Thoracic aorta (tissue), 2 donors: ENCODE measurements around the gene SS18L1. TPM values are rescaled to one million over a fixed set of nuclear protein-coding genes. Genes with fewer than 3 reads are reported as not detected.

Source experiments
- ATAC-seq: fragments of 150-250 bp; one replicate; pipeline ENCODE4 v1.8.0; 2017; ENCODE audit warnings: low read depth; ENCODE audit not compliant: insufficient number of reproducible peaks, low FRiP score
- DNase-seq: peaks from one replicate; pipeline ENCODE4 v3.0.0-alpha.2; 2020; ENCODE audit warnings: low spot score
- H3K27ac ChIP-seq, 2 donors: fragments of 200-600 bp; sonication (generic); 1 replicate in 1 of 2; 2 replicates in 1 of 2; pipeline ENCODE4 v1.5.1; 2016; ENCODE audit warnings: mild to moderate bottlenecking in 2 of 2, moderate library complexity in 2 of 2
- H3K27me3 ChIP-seq: fragments of 200-600 bp; sonication (generic); replicated peaks from 2 replicates; pipeline ENCODE4 v1.6.0; 2016; ENCODE audit warnings: mild to moderate bottlenecking; ENCODE audit not compliant: insufficient read depth
- H3K36me3 ChIP-seq: fragments of 200-600 bp; sonication (generic); one replicate; pipeline ENCODE4 v1.5.1; 2016
- H3K4me1 ChIP-seq, 2 donors: fragments of 200-600 bp; sonication (generic); 1 replicate in 1 of 2; 2 replicates in 1 of 2; pipeline versions ENCODE4 v1.5.1 to v1.6.0; 2016; ENCODE audit warnings: low read depth in 2 of 2, mild to moderate bottlenecking in 1 of 2; ENCODE audit not compliant: control insufficient read depth in 1 of 2
- H3K4me3 ChIP-seq: fragments of 200-600 bp; sonication (generic); 2 replicates; pipeline ENCODE4 v1.5.1; 2016; ENCODE audit warnings: mild to moderate bottlenecking
- H3K9me3 ChIP-seq: fragments of 200-600 bp; sonication (generic); 2 replicates; pipeline ENCODE4 v1.5.1; 2016
- CTCF ChIP-seq: fragments of 200-600 bp; sonication (generic); IDR thresholded peaks from one replicate; pipeline ENCODE4 v1.5.1; 2019; ENCODE audit warnings: antibody characterized with exemption
- total RNA-seq, 2 donors: library from RNA; depleted of rRNA; stranded (reverse); fragments of >200 nt; gene quantifications; one replicate each; pipeline versions ENCODE4 v1.1.0 to v1.2.3, GENCODE V29; 2016

SS18L1 gene
- total RNA-seq, 2 donors from 2014 or later = 10.7 to 21.7 TPM

GRCh38 chr20:62227591-62227976 lies 84.0 kb downstream of the SS18L1 start:
- H3K36me3 ChIP-seq = no peaks in the 10 kb centered on the region
- no peak for TF ChIP-seq CTCF
- no peaks in the 10 kb centered on the region for H3K9me3 ChIP-seq
- H3K27ac ChIP-seq = no peak overlapping the region
- no peaks in the 10 kb centered on the region for H3K27me3 ChIP-seq
- no peak for DNase-seq
- H3K4me1 ChIP-seq = no peaks in the 10 kb centered on the region
- H3K4me3 ChIP-seq = no peak overlapping the region
- ATAC-seq = no peak

DNA sequence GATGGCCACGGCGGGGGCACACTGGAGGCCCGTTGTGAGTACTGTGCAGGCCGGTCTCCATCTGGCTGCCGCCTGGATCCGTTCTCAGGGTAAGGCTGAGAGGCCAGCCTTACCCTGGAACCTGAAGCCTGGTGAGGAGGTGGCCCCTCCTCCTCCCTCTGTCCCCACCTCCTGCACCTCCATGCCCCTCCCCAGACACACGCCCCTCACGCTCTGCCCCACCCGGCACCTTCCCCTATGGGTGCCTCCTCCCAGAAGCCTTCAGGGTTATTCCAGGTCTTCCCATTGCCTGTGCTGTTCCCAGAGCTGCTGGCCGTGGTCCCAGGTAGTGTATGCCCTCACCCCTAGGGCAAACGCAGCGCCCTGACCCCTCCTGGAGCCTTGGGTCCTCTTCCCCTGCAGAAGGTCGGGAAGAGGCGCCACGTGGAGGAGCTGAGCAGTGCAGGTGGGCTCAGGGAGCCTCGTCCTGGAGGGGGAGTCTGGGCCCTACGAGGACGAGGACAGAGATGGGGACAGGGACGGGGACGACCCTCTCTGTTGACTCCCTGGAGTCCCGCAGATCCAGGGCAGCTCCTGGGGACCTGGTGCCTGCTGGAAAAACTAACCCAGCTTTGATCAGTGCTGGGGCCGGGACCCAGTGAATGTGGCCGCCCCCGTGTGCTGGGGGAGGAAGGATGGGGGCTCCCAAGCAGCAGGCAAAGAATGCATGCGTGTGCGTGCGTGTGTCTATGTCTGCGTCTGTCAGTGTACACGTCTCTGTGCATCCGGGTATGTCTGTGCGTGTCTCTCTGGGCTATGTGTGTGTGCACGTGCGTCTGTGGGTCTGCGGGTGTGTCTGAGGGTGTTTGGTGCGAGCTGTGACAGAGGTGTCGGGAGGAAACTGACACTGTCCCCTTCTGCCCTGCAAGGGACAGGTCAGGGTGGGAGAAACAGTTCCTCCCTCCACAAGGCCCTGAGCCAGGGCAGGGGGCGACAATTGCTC lies 84.7 kb downstream of the SS18L1 start:
- H3K27ac ChIP-seq = no peak overlapping the region
- H3K4me1 ChIP-seq = no peaks in the 10 kb centered on the region
- no peaks in the 10 kb centered on the region for H3K27me3 ChIP-seq
- ATAC-seq (no peak), DNase-seq (no peak)
- no peak overlapping the region for H3K4me3 ChIP-seq
- no peaks in the 10 kb centered on the region for H3K36me3 ChIP-seq
- H3K9me3 ChIP-seq = no peaks in the 10 kb centered on the region
- TF ChIP-seq CTCF = no peak

DNA sequence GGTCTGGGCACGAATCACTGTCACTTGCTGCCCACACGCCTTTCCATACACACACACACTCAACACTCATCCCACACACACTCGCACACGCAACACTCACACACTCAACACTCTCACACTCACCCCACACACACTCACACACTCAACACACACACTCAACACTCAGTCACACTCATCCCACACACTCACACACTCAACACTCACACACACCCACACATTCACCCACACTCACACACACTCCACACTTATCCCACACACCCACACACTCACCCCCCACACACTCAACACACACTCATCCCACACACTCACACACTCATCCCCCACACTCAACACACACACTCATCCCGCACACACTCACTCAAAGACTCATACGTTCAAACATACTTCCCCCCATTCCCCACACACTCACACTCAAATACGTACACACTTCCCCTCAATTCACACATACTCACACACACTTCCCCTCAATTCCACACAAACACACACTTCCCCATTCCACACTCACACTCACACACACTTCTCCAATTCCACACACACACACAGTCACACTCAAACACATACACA lies 85.5 kb downstream of the SS18L1 start:
- TF ChIP-seq CTCF = no peak
- H3K27me3 ChIP-seq = no peaks in the 10 kb centered on the region
- H3K9me3 ChIP-seq = no peaks in the 10 kb centered on the region
- DNase-seq (no peak), ATAC-seq (no peak)
- H3K36me3 ChIP-seq = no peaks in the 10 kb centered on the region
- H3K4me3 ChIP-seq = no peak overlapping the region
- H3K27ac ChIP-seq = no peak overlapping the region
- H3K4me1 ChIP-seq = no peaks in the 10 kb centered on the region

GRCh38 chr20:62229667-62230066 lies 86.1 kb downstream of the SS18L1 start:
- ATAC-seq (no peak), DNase-seq (no peak)
- TF ChIP-seq CTCF = no peak
- no peaks in the 10 kb centered on the region for H3K36me3 ChIP-seq
- H3K4me3 ChIP-seq = no peak overlapping the region
- no peaks in the 10 kb centered on the region for H3K4me1 ChIP-seq
- no peaks in the 10 kb centered on the region for H3K27me3 ChIP-seq
- no peaks in the 10 kb centered on the region for H3K9me3 ChIP-seq
- H3K27ac ChIP-seq = no peak overlapping the region

DNA sequence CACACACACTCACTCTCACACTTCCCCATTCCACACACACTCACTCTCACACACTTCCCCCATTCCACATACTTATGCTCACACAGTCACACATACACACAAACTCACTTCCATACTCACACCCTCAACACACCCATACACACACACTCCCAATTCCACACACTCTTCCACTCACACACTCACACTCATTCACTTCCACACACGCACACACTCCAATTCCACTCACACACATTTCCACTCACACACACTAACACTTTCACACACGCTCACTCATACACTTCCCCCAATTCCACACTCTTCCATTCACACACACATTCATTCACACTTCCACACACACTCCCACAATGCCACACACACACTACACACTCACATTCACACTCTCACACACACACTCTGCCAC lies 86.7 kb downstream of the SS18L1 start:
- H3K9me3 ChIP-seq = no peaks in the 10 kb centered on the region
- ATAC-seq = no peak
- H3K27me3 ChIP-seq = no peaks in the 10 kb centered on the region
- H3K4me1 ChIP-seq = no peaks in the 10 kb centered on the region
- no peak overlapping the region for H3K27ac ChIP-seq
- TF ChIP-seq CTCF = no peak
- DNase-seq = no peak
- no peaks in the 10 kb centered on the region for H3K36me3 ChIP-seq
- H3K4me3 ChIP-seq = no peak overlapping the region
